Activated T-helper 1 cell treated with Interleukin-2 at 50 U/mL for 16 hours (primary cell): ENCODE data around the gene GLRX.
"Not testable (repeated sequence)": the region's sequence is repeated elsewhere in the genome, so short reads cannot be mapped to it uniquely, and the experiment has no call there.

Source experiments
- DNase-seq: peaks from one replicate; pipeline ENCODE4 v3.0.0-alpha.2; 2020; ENCODE audit warnings: low read depth

GLRX gene

GRCh38 chr5:95826949-95827891 is 4.7 kb upstream of the GLRX start:
- DNase-seq: no peak

GRCh38 chr5:95825495-95825894 is 3.0 kb upstream of the GLRX start:
- no peak for DNase-seq

- no peak for DNase-seq
Measured at GRCh38 chr5:95824747-95825146, 2.2 kb upstream of the GLRX start.

- peak; percentile 58 for DNase-seq
Measured at GRCh38 chr5:95823738-95824609, 1.4 kb upstream of the GLRX start.

- DNase-seq: no peak
Measured at GRCh38 chr5:95823218-95823737, 752 bp upstream of the GLRX start.

- DNase-seq: no peak
Measured at GRCh38 chr5:95822043-95822541, 434 bp downstream of the GLRX start.

GRCh38 chr5:95821110-95822021 is 1.2 kb downstream of the GLRX start:
- no peak for DNase-seq

GRCh38 chr5:95818181-95819147 is 4.1 kb downstream of the GLRX start:
- DNase-seq: no peak

GRCh38 chr5:95817430-95817829 is 5.1 kb downstream of the GLRX start:
- DNase-seq: no peak

- DNase-seq: no peak
Measured at GRCh38 chr5:95816776-95817175, 5.8 kb downstream of the GLRX start.

GRCh38 chr5:95816341-95816740 is 6.2 kb downstream of the GLRX start:
- DNase-seq: no peak

- no peak for DNase-seq
Measured at GRCh38 chr5:95815155-95815729, 7.3 kb downstream of the GLRX start.

GRCh38 chr5:95813035-95813434 is 9.5 kb downstream of the GLRX start:
- not testable (repeated sequence) for DNase-seq

GRCh38 chr5:95812074-95812471 is 10.5 kb downstream of the GLRX start:
- DNase-seq: no peak

- DNase-seq: not testable (repeated sequence)
Measured at GRCh38 chr5:95811461-95812073, 11.0 kb downstream of the GLRX start.

GRCh38 chr5:95811126-95811423 is 11.5 kb downstream of the GLRX start:
- DNase-seq: not testable (repeated sequence)

- no peak for DNase-seq
Measured at GRCh38 chr5:95810305-95811125, 12.0 kb downstream of the GLRX start.

GRCh38 chr5:95809414-95809960 is 13.0 kb downstream of the GLRX start:
- no peak for DNase-seq
